ENCODE results near the gene ANHX. TPM values are rescaled to one million over a fixed set of nuclear protein-coding genes. Genes with fewer than 3 reads are reported as not detected.
A peak's percentile ranks its signal among the peaks of the same experiment; 100 is the strongest.
"Not testable (repeated sequence)": the region's sequence is repeated elsewhere in the genome, so short reads cannot be mapped to it uniquely, and the experiment has no call there.

Gene ANHX
- not detected for total RNA-seq
- long read RNA-seq, result 0 reads

DNA sequence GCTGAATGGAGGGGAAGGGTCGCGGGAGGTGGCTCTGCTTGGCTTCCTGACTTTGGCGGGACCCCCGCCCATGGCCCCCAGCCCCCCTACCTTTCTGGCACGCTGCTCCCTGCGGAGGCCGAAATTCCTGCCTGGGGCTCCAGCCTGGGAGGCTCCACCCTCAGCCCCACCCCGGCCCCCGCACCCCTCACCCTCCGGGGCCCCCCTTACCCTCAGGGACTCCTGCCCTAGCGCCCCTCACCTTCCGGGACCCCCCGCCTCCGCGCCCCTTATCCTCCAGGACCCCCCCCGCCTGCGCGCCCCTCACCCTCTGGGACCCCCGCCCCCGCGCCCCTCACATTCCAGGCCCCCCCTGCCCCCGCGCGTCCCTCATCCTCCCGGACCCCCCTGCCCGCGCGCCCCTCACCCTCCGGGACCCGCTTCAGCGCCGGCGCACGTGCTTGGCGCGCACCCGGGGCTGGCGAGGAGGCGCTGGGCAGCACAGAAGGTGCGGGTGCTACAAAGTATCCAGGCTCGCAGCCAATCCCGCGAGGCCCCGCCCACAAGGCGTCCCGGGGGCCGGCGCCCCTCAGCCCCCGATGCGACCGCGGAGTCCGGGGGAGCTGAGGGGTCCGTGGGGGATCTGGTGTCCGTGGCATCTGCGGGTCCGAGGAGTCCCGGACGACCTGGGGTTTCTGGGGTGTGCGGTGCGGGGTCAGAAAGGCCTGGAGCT, at the start of gene ANHX:
Gene ANHX, minus strand, starts transcription at position 477 of the 712 bp plus-strand sequence. CDS start 1,521 bp downstream, outside the sequence.
- ATAC-seq, result no peak
- no peaks in the 10 kb centered on the region for H3K4me1 ChIP-seq
- 21% methylated on average over 10 of the region's 61 CpGs for WGBS (ENCODE audit: insufficient coverage, low coverage, low lambda C conversion rate, missing lambda C conversion rate)
- H3K27ac ChIP-seq, result no peak within 1 kb of the TSS
- no peaks in the 10 kb centered on the region for H3K27me3 ChIP-seq
- no peaks in the 10 kb centered on the region for H3K9me3 ChIP-seq
- intact Hi-C loops (cut with DNase I), result no loop called here
- no peak for TF ChIP-seq POLR2A (IDR thresholded peaks at IDR 0.05)
- TF ChIP-seq, protein P1, sequence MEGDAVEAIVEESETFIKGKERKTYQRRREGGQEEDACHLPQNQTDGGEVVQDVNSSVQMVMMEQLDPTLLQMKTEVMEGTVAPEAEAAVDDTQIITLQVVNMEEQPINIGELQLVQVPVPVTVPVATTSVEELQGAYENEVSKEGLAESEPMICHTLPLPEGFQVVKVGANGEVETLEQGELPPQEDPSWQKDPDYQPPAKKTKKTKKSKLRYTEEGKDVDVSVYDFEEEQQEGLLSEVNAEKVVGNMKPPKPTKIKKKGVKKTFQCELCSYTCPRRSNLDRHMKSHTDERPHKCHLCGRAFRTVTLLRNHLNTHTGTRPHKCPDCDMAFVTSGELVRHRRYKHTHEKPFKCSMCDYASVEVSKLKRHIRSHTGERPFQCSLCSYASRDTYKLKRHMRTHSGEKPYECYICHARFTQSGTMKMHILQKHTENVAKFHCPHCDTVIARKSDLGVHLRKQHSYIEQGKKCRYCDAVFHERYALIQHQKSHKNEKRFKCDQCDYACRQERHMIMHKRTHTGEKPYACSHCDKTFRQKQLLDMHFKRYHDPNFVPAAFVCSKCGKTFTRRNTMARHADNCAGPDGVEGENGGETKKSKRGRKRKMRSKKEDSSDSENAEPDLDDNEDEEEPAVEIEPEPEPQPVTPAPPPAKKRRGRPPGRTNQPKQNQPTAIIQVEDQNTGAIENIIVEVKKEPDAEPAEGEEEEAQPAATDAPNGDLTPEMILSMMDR (IDR thresholded peaks at IDR 0.05), result no peak
- DNase-seq, result no peak
- H3K4me3 ChIP-seq, result no peak within 1 kb of the TSS
- H3K36me3 ChIP-seq, result no peaks in the 10 kb centered on the region

DNA sequence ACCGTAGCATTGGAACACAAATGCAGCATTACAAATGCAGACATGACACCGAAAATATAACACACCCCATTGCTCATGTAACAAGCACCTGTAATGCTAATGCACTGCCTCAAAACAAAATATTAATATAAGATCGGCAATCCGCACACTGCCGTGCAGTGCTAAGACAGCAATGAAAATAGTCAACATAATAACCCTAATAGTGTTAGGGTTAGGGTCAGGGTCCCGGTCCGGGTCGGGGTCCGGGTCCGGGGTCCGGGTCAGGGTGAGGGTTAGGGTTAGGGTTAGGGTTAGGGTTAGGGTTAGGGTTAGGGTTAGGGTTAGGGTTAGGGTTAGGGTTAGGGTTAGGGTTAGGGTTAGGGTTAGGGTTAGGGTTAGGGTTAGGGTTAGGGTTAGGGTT, 29.0 kb upstream of the ANHX start:
- intact Hi-C loops (cut with DNase I); H3K27ac ChIP-seq; H3K27me3 ChIP-seq; H3K4me1 ChIP-seq; H3K9me3 ChIP-seq; H3K4me3 ChIP-seq; ATAC-seq; DNase-seq; H3K36me3 ChIP-seq: not testable (repeated sequence)
- whole genome bisulfite sequencing (ENCODE audit: insufficient coverage, low coverage, low lambda C conversion rate, missing lambda C conversion rate), result 94% methylated on average over 10 of the region's 11 CpGs

DNA sequence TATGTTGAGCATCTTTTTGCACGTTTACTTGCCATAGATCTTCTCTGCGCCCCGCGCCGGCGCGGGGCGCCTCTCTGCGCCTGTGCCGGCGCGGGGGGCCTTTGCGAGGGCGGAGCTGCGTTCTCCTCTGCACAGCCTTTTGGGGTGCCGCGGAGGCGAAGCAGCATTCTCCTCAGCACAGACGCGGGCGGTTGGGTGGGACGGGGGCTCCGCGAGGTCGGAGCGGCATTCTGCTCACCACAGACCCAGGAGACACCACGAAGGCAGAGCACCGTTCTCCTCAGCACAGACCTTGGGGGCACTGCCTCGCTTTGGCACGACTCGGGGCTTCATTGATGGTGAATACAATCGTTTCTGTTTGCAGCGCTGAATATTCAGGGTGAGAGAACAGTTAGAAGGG, 28.5 kb upstream of the ANHX start:
- Histone ChIP-seq H3K27me3 (no peaks in the 10 kb centered on the region), H3K9me3 (no peaks in the 10 kb centered on the region), H3K27ac (no peak overlapping the region), H3K4me1 (no peaks in the 10 kb centered on the region), H3K4me3 (no peak overlapping the region), H3K36me3 (no peaks in the 10 kb centered on the region)
- ATAC-seq (peak in 1 of 4 donors; percentile 56), DNase-seq (no peak)
- no peak for TF ChIP-seq POLR2A (IDR thresholded peaks at IDR 0.05)
- TF ChIP-seq, protein P1 (IDR thresholded peaks at IDR 0.05), result no peak
- 83% methylated on average over 21 of the region's 33 CpGs for WGBS (ENCODE audit: insufficient coverage, low coverage, low lambda C conversion rate, missing lambda C conversion rate)
- intact Hi-C loops (cut with DNase I), result no loop called here

DNA sequence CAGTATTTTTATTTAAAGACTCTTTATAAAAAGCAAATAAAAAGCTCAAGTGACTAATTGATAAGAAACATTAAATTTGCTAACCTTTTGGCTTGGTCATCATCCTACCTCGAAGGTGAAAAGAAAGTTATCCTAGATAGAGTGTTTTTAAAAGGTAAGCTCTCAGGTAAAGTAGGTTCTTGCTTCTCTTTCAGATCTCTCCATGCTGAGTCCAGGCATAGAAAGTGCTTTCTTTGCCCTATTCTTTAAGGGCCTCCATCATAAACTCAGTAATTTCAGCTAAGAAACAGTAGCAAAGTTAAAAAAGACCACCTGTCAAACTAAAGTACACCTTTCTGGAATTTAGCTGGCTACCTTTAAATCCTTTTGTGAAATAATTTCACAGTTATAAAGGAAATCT, 20.6 kb upstream of the ANHX start:
- TF ChIP-seq, protein P1 (IDR thresholded peaks at IDR 0.05), result no peak
- WGBS (ENCODE audit: insufficient coverage, low coverage, low lambda C conversion rate, missing lambda C conversion rate), result 31% methylated on average over 1 of the region's 1 CpG
- no peaks in the 10 kb centered on the region for H3K27me3 ChIP-seq
- no peak overlapping the region for H3K4me3 ChIP-seq
- H3K9me3 ChIP-seq, result peaks cover 0 to 3% (median 0%) of the 10 kb centered on the region in 4 donors
- ATAC-seq (no peak), DNase-seq (no peak)
- no peaks in the 10 kb centered on the region for H3K36me3 ChIP-seq
- H3K4me1 ChIP-seq, result no peaks in the 10 kb centered on the region
- H3K27ac ChIP-seq, result no peak overlapping the region
- intact Hi-C loops (cut with DNase I), result no loop called here

- 29% methylated on average over 1 of the region's 1 CpG for WGBS (ENCODE audit: insufficient coverage, low coverage, low lambda C conversion rate, missing lambda C conversion rate)
Measured at GRCh38 chr12:133255833-133256232, 20.2 kb upstream of the ANHX start.

More at GRCh38 chr12:133255833-133256232, 20.2 kb upstream of the ANHX start:
- intact Hi-C loops (cut with DNase I); H3K27ac ChIP-seq; H3K4me3 ChIP-seq; H3K36me3 ChIP-seq; H3K4me1 ChIP-seq; DNase-seq; H3K9me3 ChIP-seq; H3K27me3 ChIP-seq: not testable (repeated sequence)
- ATAC-seq, result peak in 1 of 4 donors; percentile 25
